Kidney tubule cell (primary cell): ENCODE data around the gene ARTN.
A peak's percentile ranks its signal among the peaks of the same experiment; 100 is the strongest.

Source experiments
- DNase-seq: peaks from one replicate; pipeline ENCODE4 v3.0.0-alpha.2; 2018; ENCODE audit warnings: low spot score

ARTN gene

GRCh38 chr1:43970911-43971310, 37.3 kb downstream of the ARTN start:
- DNase-seq: no peak

- DNase-seq: no peak
Measured at GRCh38 chr1:43971336-43971980, 37.9 kb downstream of the ARTN start.

GRCh38 chr1:43973981-43974442, 40.4 kb downstream of the ARTN start:
- no peak for DNase-seq

GRCh38 chr1:43974443-43975248, 41.0 kb downstream of the ARTN start, which contains the start of gene ATP6V0B:
ATP6V0B (plus strand) TSS chr1:43974960; CDS start chr1:43975041, 81 bp downstream.
- DNase-seq: peak; percentile 94

- DNase-seq: no peak
Measured at GRCh38 chr1:43975249-43975961, 41.8 kb downstream of the ARTN start.

- no peak for DNase-seq
Measured at GRCh38 chr1:43976045-43976444, 42.4 kb downstream of the ARTN start.

- no peak for DNase-seq
Measured at GRCh38 chr1:43976890-43977289, 43.3 kb downstream of the ARTN start.

- peak; percentile 49 for DNase-seq
Measured at GRCh38 chr1:43977376-43978263, 44.0 kb downstream of the ARTN start.

- DNase-seq: no peak
Measured at GRCh38 chr1:43978264-43978550, 44.6 kb downstream of the ARTN start.

GRCh38 chr1:43978551-43979260, 45.1 kb downstream of the ARTN start, which contains the start of gene B4GALT2:
B4GALT2 (plus strand) TSS chr1:43979210; CDS start chr1:43981161, 1,951 bp downstream.
- peak; percentile 53 for DNase-seq

GRCh38 chr1:43979261-43979527, 45.6 kb downstream of the ARTN start:
- DNase-seq: no peak

GRCh38 chr1:43979528-43980254, 46.1 kb downstream of the ARTN start:
- peak; percentile 53 for DNase-seq

- DNase-seq: peak; percentile 29
Measured at GRCh38 chr1:43980255-43981134, 46.9 kb downstream of the ARTN start.

GRCh38 chr1:43981135-43981491, 47.5 kb downstream of the ARTN start:
- DNase-seq: no peak

- DNase-seq: no peak
Measured at GRCh38 chr1:43981636-43982035, 48.0 kb downstream of the ARTN start.

GRCh38 chr1:43982241-43982640, 48.6 kb downstream of the ARTN start:
- no peak for DNase-seq

- DNase-seq: no peak
Measured at GRCh38 chr1:43982808-43983207, 49.2 kb downstream of the ARTN start.

- DNase-seq: no peak
Measured at GRCh38 chr1:43983253-43983899, 49.8 kb downstream of the ARTN start.

- no peak for DNase-seq
Measured at GRCh38 chr1:43984855-43985254, 51.3 kb downstream of the ARTN start.
